HepG2 (cell line): Measurements from ENCODE around the gene METAP2. TPM values are rescaled to one million over a fixed set of nuclear protein-coding genes. Genes with fewer than 3 reads are reported as not detected.

ENCODE experiments used
- CSRNP1 ChIP-seq: sonication (generic); formaldehyde crosslinking; IDR thresholded peaks from 2 replicates; pipeline ENCODE4 v1.8.1; 2023; ENCODE audit warnings: mild to moderate bottlenecking, missing genetic modification reagents
- ETV6 ChIP-seq: sonication (generic); formaldehyde crosslinking; conservative IDR thresholded peaks from 2 replicates; pipeline ENCODE4 v1.4.0; 2020; ENCODE audit warnings: missing genetic modification reagents
- GTF2F1 ChIP-seq: fragments of 150-350 bp; IDR thresholded peaks from 2 replicates; pipeline ENCODE4 v1.6.1; 2014; ENCODE audit warnings: low read length
- MIER2 ChIP-seq: IDR thresholded peaks from 2 replicates; pipeline ENCODE4 v1.6.1; 2016; ENCODE audit warnings: missing biosample characterization, missing genetic modification reagents
- MIXL1 ChIP-seq: IDR thresholded peaks from 2 replicates; pipeline ENCODE4 v1.6.1; 2016
- ZMYM2 ChIP-seq: sonication (generic); formaldehyde crosslinking; IDR thresholded peaks from 2 replicates; pipeline ENCODE4 v1.8.0; 2022; ENCODE audit warnings: mild to moderate bottlenecking, missing genetic modification reagents
- ZNF142 ChIP-seq: sonication (generic); formaldehyde crosslinking; IDR thresholded peaks from 2 replicates; pipeline ENCODE4 v1.4.0; 2020; ENCODE audit warnings: missing genetic modification reagents
- ZNF766 ChIP-seq: sonication (generic); formaldehyde crosslinking; IDR thresholded peaks from 2 replicates; pipeline ENCODE4 v1.5.0; 2020; ENCODE audit warnings: missing genetic modification reagents, borderline replicate concordance
- polyA plus RNA-seq, 8 experiments: library from polyadenylated mRNA; depleted of rRNA in 3 of 8; stranded (reverse) in 7 of 8; unstranded in 1 of 8; fragments of >200 nt; fragmentation: Illumina TruSeq in 4 of 8; extraction: Trizol in 4 of 8; gene quantifications; 2 replicates each; pipeline versions ENCODE4 v1.2.1 to v1.2.3, GENCODE V29; 2011 to 2016; ENCODE audit warnings: low read depth in 4 of 8, missing spikeins in 1 of 8, mixed read lengths in 1 of 8; ENCODE audit not compliant: insufficient read depth in 1 of 8
- total RNA-seq, 5 experiments: library from RNA; depleted of rRNA; stranded (reverse); fragments of >200 nt; fragmentation: Illumina TruSeq; extraction: Trizol; gene quantifications; 2 replicates each; pipeline ENCODE4 v1.2.3, GENCODE V29; 2016; ENCODE audit warnings: low read depth in 1 of 5
- TF ChIP-seq, protein P1 (sequence below): IDR thresholded peaks from 2 replicates; pipeline ENCODE4 v1.6.1; 2016; ENCODE audit warnings: missing genetic modification reagents, missing compliant biosample characterization
- TF ChIP-seq, protein P2 (sequence below), 2 experiments: fragments of 450-650 bp in 1 of 2; sonication (generic) in 1 of 2; formaldehyde crosslinking in 1 of 2; IDR thresholded peaks; 2 replicates each; pipeline versions ENCODE4 v1.6.1 to v1.8.0; 2016 to 2022; ENCODE audit warnings: antibody characterized with exemption in 1 of 2, mild to moderate bottlenecking in 1 of 2, missing genetic modification reagents in 1 of 2

METAP2 gene
- total and polyA plus RNA-seq, 2 of the 13 experiments (the other 11 are each of a cell fraction or from before 2014, with no cell fraction given): 67.8 to 131 TPM

GRCh38 chr12:95473884-95474659 is at the start of gene METAP2 (continued):
- peak; percentile 70; the same call in 1 of the 2 replicates for TF ChIP-seq ZNF142 (CRISPR knock-in tag)
- TF ChIP-seq, protein P1, sequence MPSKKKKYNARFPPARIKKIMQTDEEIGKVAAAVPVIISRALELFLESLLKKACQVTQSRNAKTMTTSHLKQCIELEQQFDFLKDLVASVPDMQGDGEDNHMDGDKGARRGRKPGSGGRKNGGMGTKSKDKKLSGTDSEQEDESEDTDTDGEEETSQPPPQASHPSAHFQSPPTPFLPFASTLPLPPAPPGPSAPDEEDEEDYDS (CRISPR knock-in tag): peak; percentile 94
- peak; percentile 95 for TF ChIP-seq CSRNP1 (CRISPR knock-in tag)
- 0 out of 2 replicates have a peak, but pooled peaks have one; percentile 54 for TF ChIP-seq GTF2F1
- TF ChIP-seq, protein P2, sequence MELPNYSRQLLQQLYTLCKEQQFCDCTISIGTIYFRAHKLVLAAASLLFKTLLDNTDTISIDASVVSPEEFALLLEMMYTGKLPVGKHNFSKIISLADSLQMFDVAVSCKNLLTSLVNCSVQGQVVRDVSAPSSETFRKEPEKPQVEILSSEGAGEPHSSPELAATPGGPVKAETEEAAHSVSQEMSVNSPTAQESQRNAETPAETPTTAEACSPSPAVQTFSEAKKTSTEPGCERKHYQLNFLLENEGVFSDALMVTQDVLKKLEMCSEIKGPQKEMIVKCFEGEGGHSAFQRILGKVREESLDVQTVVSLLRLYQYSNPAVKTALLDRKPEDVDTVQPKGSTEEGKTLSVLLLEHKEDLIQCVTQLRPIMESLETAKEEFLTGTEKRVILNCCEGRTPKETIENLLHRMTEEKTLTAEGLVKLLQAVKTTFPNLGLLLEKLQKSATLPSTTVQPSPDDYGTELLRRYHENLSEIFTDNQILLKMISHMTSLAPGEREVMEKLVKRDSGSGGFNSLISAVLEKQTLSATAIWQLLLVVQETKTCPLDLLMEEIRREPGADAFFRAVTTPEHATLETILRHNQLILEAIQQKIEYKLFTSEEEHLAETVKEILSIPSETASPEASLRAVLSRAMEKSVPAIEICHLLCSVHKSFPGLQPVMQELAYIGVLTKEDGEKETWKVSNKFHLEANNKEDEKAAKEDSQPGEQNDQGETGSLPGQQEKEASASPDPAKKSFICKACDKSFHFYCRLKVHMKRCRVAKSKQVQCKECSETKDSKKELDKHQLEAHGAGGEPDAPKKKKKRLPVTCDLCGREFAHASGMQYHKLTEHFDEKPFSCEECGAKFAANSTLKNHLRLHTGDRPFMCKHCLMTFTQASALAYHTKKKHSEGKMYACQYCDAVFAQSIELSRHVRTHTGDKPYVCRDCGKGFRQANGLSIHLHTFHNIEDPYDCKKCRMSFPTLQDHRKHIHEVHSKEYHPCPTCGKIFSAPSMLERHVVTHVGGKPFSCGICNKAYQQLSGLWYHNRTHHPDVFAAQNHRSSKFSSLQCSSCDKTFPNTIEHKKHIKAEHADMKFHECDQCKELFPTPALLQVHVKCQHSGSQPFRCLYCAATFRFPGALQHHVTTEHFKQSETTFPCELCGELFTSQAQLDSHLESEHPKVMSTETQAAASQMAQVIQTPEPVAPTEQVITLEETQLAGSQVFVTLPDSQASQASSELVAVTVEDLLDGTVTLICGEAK (IDR thresholded peaks at IDR 0.05): no peak
- TF ChIP-seq, protein P2 (CRISPR knock-in tag; IDR thresholded peaks at IDR 0.05): peak; percentile 76; the same call in 1 of the 2 replicates
- TF ChIP-seq ZMYM2 (CRISPR knock-in tag): peak; percentile 56; the same call in 1 of the 2 replicates
- TF ChIP-seq MIER2 (CRISPR knock-in tag): peak; percentile 82; the same call in 1 of the 2 replicates
- peak; percentile 78 for TF ChIP-seq MIXL1 (CRISPR knock-in tag)
- peak; percentile 51; the same call in 1 of the 2 replicates for TF ChIP-seq ZNF766 (CRISPR knock-in tag)
- TF ChIP-seq ETV6: peak; percentile 67; the same call in 1 of the 2 replicates
